KBM-7 (cell line): ENCODE results near the gene DNAJC15.
"Not testable (repeated sequence)": the region's sequence is repeated elsewhere in the genome, so short reads cannot be mapped to it uniquely, and the experiment has no call there.

Source experiments
- DNase-seq: peaks from one replicate; pipeline ENCODE4 v3.0.0-alpha.2; 2015
- in situ Hi-C: fragments of 300-500 bp; cut with MboI; formaldehyde crosslinking; loops from 2 replicates; pipeline ENCODE4 v1.14.3; 2020; ENCODE audit warnings: low sequenced_read_pairs, low pct_unique_long_range_greater_than_20kb, mixed read lengths

The DNAJC15 gene

GRCh38 chr13:43040581-43041368 is 17.4 kb downstream of the DNAJC15 start:
- DNase-seq, in situ Hi-C loops: not testable (repeated sequence)

GRCh38 chr13:43041369-43041921 is 18.1 kb downstream of the DNAJC15 start:
- no peak for DNase-seq
- in situ Hi-C loops, result no loop called here

GRCh38 chr13:43042410-43042921 is 19.1 kb downstream of the DNAJC15 start:
- in situ Hi-C loops, result no loop called here
- no peak for DNase-seq

- no peak for DNase-seq
- in situ Hi-C loops, result no loop called here
Observed at GRCh38 chr13:43044720-43045301, 21.4 kb downstream of the DNAJC15 start.

GRCh38 chr13:43045302-43045773 is 22.0 kb downstream of the DNAJC15 start:
- DNase-seq, in situ Hi-C loops: not testable (repeated sequence)

- in situ Hi-C loops, result no loop called here
- DNase-seq, result no peak
Observed at GRCh38 chr13:43046259-43046658, 22.9 kb downstream of the DNAJC15 start.

- in situ Hi-C loops, result no loop called here
- DNase-seq, result no peak
Observed at GRCh38 chr13:43054803-43055802, 31.7 kb downstream of the DNAJC15 start.

GRCh38 chr13:43057653-43058317 is 34.4 kb downstream of the DNAJC15 start:
- DNase-seq, result no peak
- in situ Hi-C loops, result no loop called here

- in situ Hi-C loops, result no loop called here
- DNase-seq, result no peak
Observed at GRCh38 chr13:43058318-43058674, 34.9 kb downstream of the DNAJC15 start.

GRCh38 chr13:43058831-43059230 is 35.4 kb downstream of the DNAJC15 start:
- no peak for DNase-seq
- in situ Hi-C loops, result no loop called here

GRCh38 chr13:43059779-43060178 is 36.4 kb downstream of the DNAJC15 start:
- in situ Hi-C loops, result not testable (repeated sequence)

GRCh38 chr13:43060806-43061205 is 37.4 kb downstream of the DNAJC15 start:
- DNase-seq, in situ Hi-C loops: not testable (repeated sequence)

More at GRCh38 chr13:43059779-43060178, 36.4 kb downstream of the DNAJC15 start:
- not testable (repeated sequence) for DNase-seq

GRCh38 chr13:43061496-43062280 is 38.3 kb downstream of the DNAJC15 start:
- in situ Hi-C loops, result no loop called here
- DNase-seq, result no peak

GRCh38 chr13:43071824-43072223 is 48.4 kb downstream of the DNAJC15 start:
- in situ Hi-C loops, result no loop called here
- DNase-seq, result no peak

GRCh38 chr13:43072394-43072793 is 49.0 kb downstream of the DNAJC15 start:
- in situ Hi-C loops, result no loop called here
- no peak for DNase-seq

- no peak for DNase-seq
- in situ Hi-C loops, result no loop called here
Observed at GRCh38 chr13:43074824-43075510, 51.6 kb downstream of the DNAJC15 start.

GRCh38 chr13:43075511-43075902 is 52.1 kb downstream of the DNAJC15 start:
- in situ Hi-C loops, result not testable (repeated sequence)

More at GRCh38 chr13:43075511-43075902, 52.1 kb downstream of the DNAJC15 start:
- not testable (repeated sequence) for DNase-seq
